ENCODE results near the gene SLC27A5. TPM values are rescaled to one million over a fixed set of nuclear protein-coding genes. Genes with fewer than 3 reads are reported as not detected.

SLC27A5 gene
- total and polyA plus RNA-seq, 2 experiments from 2014 or later, result 16.2 to 35.5 TPM

DNA sequence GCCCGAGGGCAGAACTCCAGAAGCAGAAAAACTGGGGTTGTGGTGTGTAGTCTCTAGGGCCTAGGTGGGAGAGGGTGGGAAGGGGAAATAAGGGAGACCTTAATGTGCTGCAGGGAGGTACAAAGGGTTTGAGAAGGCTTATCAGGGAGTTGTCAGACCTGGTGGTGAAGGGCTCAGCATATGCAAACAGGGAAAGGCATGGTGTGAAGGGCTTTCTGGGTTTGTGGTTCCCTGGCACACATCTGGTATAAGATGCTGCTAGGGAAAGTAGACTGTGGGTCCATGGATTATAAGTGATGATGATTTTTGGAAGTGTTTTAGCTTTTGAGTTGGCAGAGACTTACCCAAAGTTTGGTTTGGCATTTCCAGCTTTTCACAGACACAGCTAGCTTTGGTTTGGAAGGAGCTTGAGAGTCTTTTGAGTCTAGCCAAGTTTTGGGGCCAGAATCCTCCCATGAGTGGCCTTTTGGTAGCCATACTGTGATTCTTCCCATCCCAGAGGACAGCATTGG, 34.3 kb upstream of the SLC27A5 start:
- H3K79me2 ChIP-seq (replicated peaks; ENCODE audit: insufficient read depth), result peaks cover 37% of the 10 kb centered on the region
- peaks cover 15% of the 10 kb centered on the region; the same call in 1 of the 2 replicates for H3K27me3 ChIP-seq (ENCODE audit: insufficient read depth)
- Mint-ChIP-seq H3K27ac (peak overlapping the region; percentile 45), H3K27me3 (ENCODE audit: insufficient read depth, low read depth, poor library complexity) (peaks cover 40% of the 10 kb centered on the region), H3K36me3 (ENCODE audit: low read depth) (peaks cover 65% of the 10 kb centered on the region), H3K9me3 (peaks cover 5% of the 10 kb centered on the region; the same call in 2 of the 3 replicates), H3K4me3 (peak overlapping the region; percentile 99), H3K4me1 (peaks cover 22% of the 10 kb centered on the region)
- DNase-seq (ENCODE audit: low spot score) (no peak), ATAC-seq (no peak)
- H4K20me1 ChIP-seq (replicated peaks; ENCODE audit: insufficient read depth), result peaks cover 45% of the 10 kb centered on the region
- peaks cover 41% of the 10 kb centered on the region for H3K36me3 ChIP-seq (ENCODE audit: insufficient read depth)
- H3K27ac ChIP-seq (ENCODE audit: low read depth), result peak overlapping the region; percentile 55; the same call in 1 of the 2 replicates
- peaks cover 8% of the 10 kb centered on the region; the same call in 1 of the 2 replicates for H3K4me1 ChIP-seq (ENCODE audit: insufficient read depth)
- no peaks in the 10 kb centered on the region for H3K9me2 ChIP-seq (ENCODE audit: insufficient read depth)
- no peak for TF ChIP-seq CTCF (conservative IDR thresholded peaks at IDR 0.05; ENCODE audit: low read depth in 2 of 2)
- no peak for TF ChIP-seq ZNF114 (CRISPR knock-in tag; IDR thresholded peaks at IDR 0.05)
- TF ChIP-seq JUNB (IDR thresholded peaks at IDR 0.05; ENCODE audit: unreplicated experiment), result no peak
- TF ChIP-seq EZH2phosphoT487 (IDR thresholded peaks at IDR 0.05; ENCODE audit: unreplicated experiment), result no peak
- peak overlapping the region; percentile 98 for H3K4me2 ChIP-seq
- peaks cover 63% of the 10 kb centered on the region for H3F3A ChIP-seq (replicated peaks; ENCODE audit: low read depth)
- peak overlapping the region; percentile 99 for H3K4me3 ChIP-seq
- no peak overlapping the region for H2AFZ ChIP-seq

DNA sequence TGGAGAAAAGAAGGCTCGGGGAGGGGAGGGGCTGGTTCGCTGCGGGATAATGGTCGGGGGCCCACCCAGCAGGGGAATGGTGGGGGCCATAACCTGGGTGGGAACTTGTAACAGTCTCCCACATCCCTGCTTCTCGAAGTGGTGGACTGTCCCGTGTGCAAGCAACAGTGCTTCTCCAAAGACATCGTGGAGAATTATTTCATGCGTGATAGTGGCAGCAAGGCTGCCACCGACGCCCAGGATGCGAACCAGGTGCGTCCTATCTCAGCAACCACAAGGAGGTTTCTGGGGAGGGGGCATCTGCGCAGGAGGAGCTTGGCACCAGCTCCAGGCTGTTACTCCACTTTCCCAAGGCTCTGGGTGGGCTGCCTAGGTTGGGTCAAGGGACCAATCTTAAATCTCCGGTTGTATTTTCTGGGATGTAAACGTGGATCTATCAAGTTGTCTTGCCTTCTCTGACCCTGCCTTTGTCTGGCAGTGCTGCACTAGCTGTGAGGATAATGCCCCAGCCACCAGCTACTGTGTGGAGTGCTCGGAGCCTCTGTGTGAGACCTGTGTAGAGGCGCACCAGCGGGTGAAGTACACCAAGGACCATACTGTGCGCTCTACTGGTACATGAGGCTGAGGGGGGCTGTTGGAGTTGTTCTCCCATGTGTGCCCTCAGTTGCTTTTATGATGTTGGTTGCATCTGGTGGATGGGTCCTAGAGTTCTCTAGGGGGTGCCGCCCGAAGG, 33.7 kb upstream of the SLC27A5 start:
- Histone ChIP-seq H3K79me2 (replicated peaks; ENCODE audit: insufficient read depth) (peaks cover 37% of the 10 kb centered on the region), H3K4me2 (peak overlapping the region; percentile 98), H4K20me1 (replicated peaks; ENCODE audit: insufficient read depth) (peaks cover 45% of the 10 kb centered on the region), H3K27me3 (ENCODE audit: insufficient read depth) (peaks cover 15% of the 10 kb centered on the region; the same call in 1 of the 2 replicates), H3K4me3 (peak overlapping the region; percentile 99), H3F3A (replicated peaks; ENCODE audit: low read depth) (peaks cover 57% of the 10 kb centered on the region), H3K9me2 (ENCODE audit: insufficient read depth) (no peaks in the 10 kb centered on the region), H3K4me1 (ENCODE audit: insufficient read depth) (peaks cover 8% of the 10 kb centered on the region; the same call in 1 of the 2 replicates), H3K36me3 (ENCODE audit: insufficient read depth) (peaks cover 37% of the 10 kb centered on the region), H2AFZ (no peak overlapping the region), H3K27ac (ENCODE audit: low read depth) (peak overlapping the region; percentile 59; the same call in 1 of the 2 replicates)
- Mint-ChIP-seq H3K9me3 (peaks cover 5% of the 10 kb centered on the region; the same call in 2 of the 3 replicates), H3K4me3 (peak overlapping the region; percentile 99), H3K27me3 (ENCODE audit: insufficient read depth, low read depth, poor library complexity) (peaks cover 38% of the 10 kb centered on the region), H3K36me3 (ENCODE audit: low read depth) (peaks cover 59% of the 10 kb centered on the region), H3K27ac (peak overlapping the region; percentile 96), H3K4me1 (peaks cover 22% of the 10 kb centered on the region)
- no peak for TF ChIP-seq CTCF (conservative IDR thresholded peaks at IDR 0.05; ENCODE audit: low read depth in 2 of 2)
- no peak for TF ChIP-seq ZNF331 (CRISPR knock-in tag; IDR thresholded peaks at IDR 0.05; ENCODE audit: low read depth)
- no peak for TF ChIP-seq CREB1 (CRISPR knock-in tag; IDR thresholded peaks at IDR 0.05; ENCODE audit: low read depth)
- TF ChIP-seq ZNF114 (CRISPR knock-in tag; IDR thresholded peaks at IDR 0.05), result no peak
- ATAC-seq (no peak; the same call in 2 of the 3 replicates), DNase-seq (ENCODE audit: low spot score) (no peak)

All from GM23338 (cell line).